IPS-15b (cell line): ENCODE results near the gene LGALS7.

Experiments
- H3K27me3 ChIP-seq: one replicate; pipeline ENCODE4 v1.6.1; 2013; ENCODE audit warnings: low read length; ENCODE audit not compliant: control insufficient read depth, insufficient read depth
- H3K36me3 ChIP-seq: one replicate; pipeline ENCODE4 v1.6.1; 2013; ENCODE audit warnings: low read length; ENCODE audit not compliant: control insufficient read depth, insufficient read depth
- H3K4me1 ChIP-seq: one replicate; pipeline ENCODE4 v1.6.1; 2013; ENCODE audit warnings: mild to moderate bottlenecking, low read length; ENCODE audit not compliant: control insufficient read depth, insufficient read depth
- H3K4me3 ChIP-seq: one replicate; pipeline ENCODE4 v1.5.1; 2013; ENCODE audit warnings: low read depth, low read length
- H3K9ac ChIP-seq: one replicate; pipeline ENCODE4 v1.6.1; 2013; ENCODE audit warnings: low read depth, mild to moderate bottlenecking, low read length
- H3K9me3 ChIP-seq: one replicate; pipeline ENCODE4 v1.6.1; 2013; ENCODE audit warnings: mild to moderate bottlenecking, low read length; ENCODE audit not compliant: control insufficient read depth, insufficient read depth

LGALS7 gene

DNA sequence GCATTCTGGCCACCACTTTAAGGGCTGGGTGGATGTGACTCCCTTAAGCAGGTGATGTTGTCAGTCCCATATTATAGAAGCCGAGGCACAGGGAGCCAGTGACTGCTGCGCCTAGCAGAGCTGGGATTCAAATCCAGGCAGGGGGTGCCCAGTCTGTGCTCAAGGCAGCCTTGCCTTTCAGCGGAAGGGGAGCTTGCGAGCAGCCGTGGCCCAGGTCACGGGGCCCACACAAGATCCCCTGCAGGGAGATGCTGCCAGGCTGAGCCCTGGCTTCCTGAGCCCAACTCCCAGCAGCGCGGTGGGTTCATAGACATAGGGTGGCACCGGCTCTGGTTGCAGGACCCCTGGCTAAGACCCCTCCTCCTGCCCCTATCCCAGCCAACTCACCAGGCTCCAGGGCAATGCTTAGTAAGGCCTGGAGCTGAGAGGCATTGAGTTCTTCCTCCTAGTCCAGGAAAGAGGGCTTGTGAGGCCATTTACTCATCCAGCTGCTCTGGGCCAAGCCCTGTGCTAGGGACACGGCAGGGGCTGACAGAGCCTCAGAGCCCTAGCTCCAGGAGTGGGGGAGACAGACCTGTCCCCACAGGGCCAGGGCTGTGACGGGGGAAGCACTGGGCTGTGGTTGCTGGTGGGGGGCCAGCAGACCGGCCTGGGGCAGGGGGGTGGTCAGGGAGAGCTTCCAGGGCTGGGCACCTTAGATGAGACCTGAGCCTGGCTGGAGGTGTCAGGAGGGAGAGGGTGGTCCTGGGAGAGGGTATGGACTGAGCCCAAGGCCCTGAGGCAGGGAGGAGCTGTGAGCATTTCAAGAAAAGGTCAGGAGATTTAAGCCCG is 38.7 kb downstream of the LGALS7 start:
- Histone ChIP-seq H3K9ac (peak overlapping the region; percentile 37), H3K27me3 (peaks cover 8% of the 10 kb centered on the region), H3K36me3 (peaks cover 5% of the 10 kb centered on the region), H3K9me3 (no peaks in the 10 kb centered on the region), H3K4me1 (peaks cover 4% of the 10 kb centered on the region), H3K4me3 (peak overlapping the region; percentile 71)

DNA sequence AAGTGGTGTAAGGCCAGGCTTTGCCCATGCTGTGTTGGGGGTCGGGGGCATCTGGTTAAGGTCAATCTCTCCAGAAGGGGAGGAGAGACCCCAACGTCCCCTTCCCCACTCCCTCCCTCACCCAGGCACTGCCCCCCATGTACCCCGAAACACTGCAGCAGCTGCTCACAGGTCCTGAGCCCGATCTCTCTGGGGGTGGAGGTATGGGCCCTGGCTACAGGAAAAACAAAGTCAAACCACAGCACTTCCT is 39.2 kb downstream of the LGALS7 start:
- Histone ChIP-seq H3K36me3 (peaks cover 7% of the 10 kb centered on the region), H3K27me3 (peaks cover 8% of the 10 kb centered on the region), H3K9me3 (no peaks in the 10 kb centered on the region), H3K4me1 (peaks cover 4% of the 10 kb centered on the region), H3K9ac (no peak overlapping the region), H3K4me3 (no peak overlapping the region)

- no peaks in the 10 kb centered on the region for H3K9me3 ChIP-seq
- no peak overlapping the region for H3K4me3 ChIP-seq
- H3K27me3 ChIP-seq, result peaks cover 7% of the 10 kb centered on the region
- H3K9ac ChIP-seq, result no peak overlapping the region
- H3K36me3 ChIP-seq, result peaks cover 11% of the 10 kb centered on the region
- H3K4me1 ChIP-seq, result peaks cover 4% of the 10 kb centered on the region
Observed at GRCh38 chr19:38733493-38734175, 39.7 kb downstream of the LGALS7 start.

GRCh38 chr19:38733241-38733492 is 40.1 kb downstream of the LGALS7 start:
- H3K36me3 ChIP-seq, result peaks cover 14% of the 10 kb centered on the region
- H3K9me3 ChIP-seq, result no peaks in the 10 kb centered on the region
- H3K9ac ChIP-seq, result no peak overlapping the region
- H3K4me3 ChIP-seq, result no peak overlapping the region
- H3K27me3 ChIP-seq, result peaks cover 6% of the 10 kb centered on the region
- H3K4me1 ChIP-seq, result peaks cover 4% of the 10 kb centered on the region

- H3K9me3 ChIP-seq, result no peaks in the 10 kb centered on the region
- H3K4me1 ChIP-seq, result peaks cover 4% of the 10 kb centered on the region
- H3K9ac ChIP-seq, result no peak overlapping the region
- H3K27me3 ChIP-seq, result no peaks in the 10 kb centered on the region
- H3K36me3 ChIP-seq, result peaks cover 26% of the 10 kb centered on the region
- no peak overlapping the region for H3K4me3 ChIP-seq
Observed at GRCh38 chr19:38731654-38732301, 41.5 kb downstream of the LGALS7 start.

DNA sequence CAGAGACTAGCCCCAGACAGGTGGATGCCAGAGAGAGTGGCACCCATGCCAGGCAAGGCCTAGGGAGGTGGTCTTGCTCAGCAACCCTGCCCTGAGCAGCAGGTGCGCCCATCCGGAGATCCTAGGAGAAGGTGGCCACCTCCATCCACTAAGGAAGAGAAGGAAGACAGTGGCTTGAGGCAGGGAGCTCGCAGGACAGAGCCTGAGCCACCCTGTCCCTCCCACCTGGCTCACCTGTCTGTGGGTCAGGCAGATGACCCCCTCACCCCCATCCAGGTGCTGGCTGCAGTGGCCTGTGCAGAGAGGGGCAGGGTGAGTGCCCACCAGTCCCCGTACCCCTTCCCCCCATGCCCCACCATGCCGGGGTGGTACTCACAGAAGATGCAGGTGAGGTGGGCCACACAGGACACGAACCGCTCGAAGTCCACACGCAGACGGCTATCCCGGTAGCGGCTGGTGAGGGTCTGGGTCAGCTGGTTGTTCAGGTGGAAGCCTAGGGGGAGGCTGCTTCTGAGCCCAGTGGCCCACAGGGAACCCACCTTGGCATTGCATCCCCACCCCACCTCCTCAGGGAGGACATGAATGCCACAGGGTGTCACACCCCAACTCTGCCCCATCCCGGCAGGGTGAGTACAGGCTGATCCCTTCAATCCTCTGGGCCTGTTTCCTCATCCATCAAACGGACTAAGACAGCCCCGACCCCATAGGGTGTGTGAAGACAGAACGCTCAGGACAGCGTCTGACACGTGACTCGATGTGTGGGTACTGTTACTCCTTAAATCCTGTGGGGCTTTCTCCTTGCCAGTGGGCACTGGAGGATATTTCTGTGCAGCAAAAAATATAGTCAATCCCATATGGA is 42.4 kb downstream of the LGALS7 start:
- H3K4me1 ChIP-seq, result peaks cover 4% of the 10 kb centered on the region
- no peak overlapping the region for H3K9ac ChIP-seq
- no peaks in the 10 kb centered on the region for H3K27me3 ChIP-seq
- no peaks in the 10 kb centered on the region for H3K9me3 ChIP-seq
- peaks cover 34% of the 10 kb centered on the region for H3K36me3 ChIP-seq
- no peak overlapping the region for H3K4me3 ChIP-seq

GRCh38 chr19:38730470-38730730 is 42.9 kb downstream of the LGALS7 start:
- Histone ChIP-seq H3K9ac (no peak overlapping the region), H3K4me1 (peaks cover 4% of the 10 kb centered on the region), H3K27me3 (no peaks in the 10 kb centered on the region), H3K36me3 (peaks cover 39% of the 10 kb centered on the region), H3K4me3 (no peak overlapping the region), H3K9me3 (no peaks in the 10 kb centered on the region)

DNA sequence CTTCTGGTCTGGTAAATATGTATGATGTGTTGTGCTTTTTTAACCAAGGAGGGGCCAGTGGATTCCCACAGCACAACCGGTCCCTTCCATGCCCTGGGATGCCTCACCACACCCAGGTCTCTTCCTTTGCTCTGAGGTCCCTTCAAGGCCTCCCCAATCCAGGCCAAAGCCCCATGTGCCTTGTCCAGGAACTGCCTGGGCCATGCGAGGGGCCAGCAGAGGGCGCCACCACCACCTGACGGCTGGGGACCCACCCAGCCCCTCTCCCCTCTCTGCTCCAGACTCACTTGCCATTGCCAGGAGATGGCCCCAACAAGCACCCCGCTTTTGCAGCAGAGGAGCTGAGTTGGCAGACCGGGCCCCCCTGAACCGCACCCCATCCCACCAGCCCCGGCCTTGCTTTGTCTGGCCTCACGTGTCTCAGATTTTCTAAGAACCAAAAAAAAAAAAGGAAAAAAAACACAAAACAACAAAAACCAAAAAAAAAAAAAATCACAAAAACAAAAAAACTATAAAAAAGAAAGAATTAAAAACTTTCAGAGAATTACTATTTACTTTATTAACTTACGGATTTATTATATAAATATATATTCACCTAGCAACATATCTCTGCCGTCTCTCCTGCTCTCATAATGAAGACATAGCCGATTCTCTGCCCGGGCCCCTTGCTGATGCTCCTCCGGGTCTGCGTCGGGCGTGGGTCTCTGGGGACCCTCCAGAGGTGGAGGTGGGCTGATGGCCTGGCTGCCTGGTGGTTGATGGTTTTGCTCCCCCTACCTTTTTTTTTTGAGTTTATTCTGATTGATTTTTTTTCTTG is 43.5 kb downstream of the LGALS7 start:
- peaks cover 45% of the 10 kb centered on the region for H3K36me3 ChIP-seq

GRCh38 chr19:38728752-38729541 is 44.4 kb downstream of the LGALS7 start:
- no peaks in the 10 kb centered on the region for H3K4me1 ChIP-seq
- H3K27me3 ChIP-seq, result no peaks in the 10 kb centered on the region
- H3K9ac ChIP-seq, result no peak overlapping the region
- H3K4me3 ChIP-seq, result no peak overlapping the region
- no peaks in the 10 kb centered on the region for H3K9me3 ChIP-seq
- peaks cover 54% of the 10 kb centered on the region for H3K36me3 ChIP-seq

More for the DNA sequence above, 43.5 kb downstream of the LGALS7 start:
- H3K9ac ChIP-seq, result no peak overlapping the region
- H3K4me3 ChIP-seq, result no peak overlapping the region
- H3K9me3 ChIP-seq, result no peaks in the 10 kb centered on the region
- no peaks in the 10 kb centered on the region for H3K27me3 ChIP-seq
- H3K4me1 ChIP-seq, result peaks cover 4% of the 10 kb centered on the region

- Histone ChIP-seq H3K4me3 (no peak overlapping the region), H3K27me3 (no peaks in the 10 kb centered on the region), H3K36me3 (peaks cover 63% of the 10 kb centered on the region), H3K9me3 (no peaks in the 10 kb centered on the region), H3K4me1 (no peaks in the 10 kb centered on the region), H3K9ac (no peak overlapping the region)
Observed at GRCh38 chr19:38727868-38728660, 45.3 kb downstream of the LGALS7 start.
